Lung microvascular endothelial cell (primary cell): ENCODE data around the gene APOO. TPM values are rescaled to one million over a fixed set of nuclear protein-coding genes. Genes with fewer than 3 reads are reported as not detected.
"Not testable (repeated sequence)": the region's sequence is repeated elsewhere in the genome, so short reads cannot be mapped to it uniquely, and the experiment has no call there.

Source experiments
- DNase-seq, 2 donors: peaks; one replicate each; pipeline versions ENCODE4 v3.0.0 to v3.0.0-alpha.2; 2010; ENCODE audit warnings: low read depth in 2 of 2
- total RNA-seq: library from RNA; depleted of rRNA; stranded (reverse); fragments of >200 nt; gene quantifications from 2 replicates; pipeline ENCODE4 v1.2.1, GENCODE V29; 2014

APOO gene
- total RNA-seq, 1 donor from 2014 or later: 4.6 TPM

- peak; percentile 73 to 77 for DNase-seq
These were observed 3.6 kb downstream of the APOO start for GRCh38 chrX:23904096-23904495.

- peak; percentile 78 to 84 for DNase-seq
These were observed 5.3 kb downstream of the APOO start for GRCh38 chrX:23902419-23902818.

GRCh38 chrX:23901805-23902204 lies 5.9 kb downstream of the APOO start:
- DNase-seq: peak; percentile 84 to 87

- peak; percentile 57 to 90 for DNase-seq
These were observed 6.7 kb downstream of the APOO start for GRCh38 chrX:23901060-23901459.

- no peak for DNase-seq
These were observed 7.4 kb downstream of the APOO start for GRCh38 chrX:23900220-23900797.

GRCh38 chrX:23898412-23898959 lies 9.3 kb downstream of the APOO start:
- DNase-seq: peak in 1 of 2 donors; percentile 58

GRCh38 chrX:23896981-23897380 lies 10.8 kb downstream of the APOO start:
- peak in 1 of 2 donors; percentile 26 for DNase-seq

GRCh38 chrX:23896539-23896938 lies 11.2 kb downstream of the APOO start:
- not testable (repeated sequence) for DNase-seq

GRCh38 chrX:23894993-23895392 lies 12.7 kb downstream of the APOO start:
- DNase-seq: not testable (repeated sequence)

- no peak for DNase-seq
These were observed 16.8 kb downstream of the APOO start for GRCh38 chrX:23890933-23891332.

GRCh38 chrX:23888887-23889501 lies 18.7 kb downstream of the APOO start:
- no peak for DNase-seq

GRCh38 chrX:23887918-23888317 lies 19.8 kb downstream of the APOO start:
- DNase-seq: no peak

- DNase-seq: no peak
These were observed 20.3 kb downstream of the APOO start for GRCh38 chrX:23887451-23887850.

GRCh38 chrX:23885803-23886202 lies 21.9 kb downstream of the APOO start:
- DNase-seq: no peak

- peak; percentile 47 to 76 for DNase-seq
These were observed 23.2 kb downstream of the APOO start for GRCh38 chrX:23884427-23885024.

- peak; percentile 51 to 67 for DNase-seq
These were observed 23.9 kb downstream of the APOO start for GRCh38 chrX:23883737-23884354.

- no peak for DNase-seq
These were observed 28.2 kb downstream of the APOO start for GRCh38 chrX:23879380-23880090.

GRCh38 chrX:23871905-23872546 lies 35.7 kb downstream of the APOO start:
- DNase-seq: peak in 1 of 2 donors; percentile 11

- no peak for DNase-seq
These were observed 37.7 kb downstream of the APOO start for GRCh38 chrX:23870041-23870440.

GRCh38 chrX:23864742-23865326 lies 42.9 kb downstream of the APOO start:
- no peak for DNase-seq

GRCh38 chrX:23861952-23862351 lies 45.8 kb downstream of the APOO start:
- not testable (repeated sequence) for DNase-seq
